Left ventricle myocardium inferior (tissue), 1 donor: ENCODE results near the gene DVL1. TPM values are rescaled to one million over a fixed set of nuclear protein-coding genes. Genes with fewer than 3 reads are reported as not detected.

ENCODE experiments used
- DNase-seq: peaks from one replicate; pipeline ENCODE4 v3.0.0-alpha.2; 2020
- H3K27ac ChIP-seq: fragments of 200-600 bp; replicated peaks from 2 replicates; pipeline ENCODE4 v1.8.0; 2021
- H3K27me3 ChIP-seq: fragments of 200-600 bp; 2 replicates; pipeline ENCODE4 v1.8.0; 2021; ENCODE audit warnings: low read depth
- H3K36me3 ChIP-seq: fragments of 200-600 bp; 2 replicates; pipeline ENCODE4 v1.8.0; 2021
- H3K4me1 ChIP-seq: fragments of 200-600 bp; 2 replicates; pipeline ENCODE4 v1.8.0; 2021
- H3K4me3 ChIP-seq: fragments of 200-600 bp; 2 replicates; pipeline ENCODE4 v1.8.0; 2021; ENCODE audit warnings: mild to moderate bottlenecking, moderate library complexity
- H3K9me3 ChIP-seq: fragments of 200-600 bp; replicated peaks from 2 replicates; pipeline ENCODE4 v1.8.0; 2021
- intact Hi-C: fragments of 100-400 bp; cut with micrococcal nuclease; formaldehyde crosslinking; loops from one replicate; pipeline ENCODE4 v1.11.0; 2022
- total RNA-seq: library from RNA; stranded (reverse); fragmentation: NEBNext Ultra II Directional; extraction: Animal tissue kit (Norgen Biotek cat#: 25700); gene quantifications from one replicate; pipeline ENCODE4 v1.2.1, GENCODE V29; 2021
- TF ChIP-seq, protein P1 (sequence below): fragments of 200-600 bp; IDR thresholded peaks from 2 replicates; pipeline ENCODE4 v1.8.0; 2021; ENCODE audit warnings: antibody characterized with exemption, mild to moderate bottlenecking, borderline replicate concordance
- donor health status: DM: no; HTN: yes; CAD: no; lungs with severe emphysema.

DVL1 gene
- total RNA-seq, 1 donor from 2014 or later = 93.0 TPM

DNA sequence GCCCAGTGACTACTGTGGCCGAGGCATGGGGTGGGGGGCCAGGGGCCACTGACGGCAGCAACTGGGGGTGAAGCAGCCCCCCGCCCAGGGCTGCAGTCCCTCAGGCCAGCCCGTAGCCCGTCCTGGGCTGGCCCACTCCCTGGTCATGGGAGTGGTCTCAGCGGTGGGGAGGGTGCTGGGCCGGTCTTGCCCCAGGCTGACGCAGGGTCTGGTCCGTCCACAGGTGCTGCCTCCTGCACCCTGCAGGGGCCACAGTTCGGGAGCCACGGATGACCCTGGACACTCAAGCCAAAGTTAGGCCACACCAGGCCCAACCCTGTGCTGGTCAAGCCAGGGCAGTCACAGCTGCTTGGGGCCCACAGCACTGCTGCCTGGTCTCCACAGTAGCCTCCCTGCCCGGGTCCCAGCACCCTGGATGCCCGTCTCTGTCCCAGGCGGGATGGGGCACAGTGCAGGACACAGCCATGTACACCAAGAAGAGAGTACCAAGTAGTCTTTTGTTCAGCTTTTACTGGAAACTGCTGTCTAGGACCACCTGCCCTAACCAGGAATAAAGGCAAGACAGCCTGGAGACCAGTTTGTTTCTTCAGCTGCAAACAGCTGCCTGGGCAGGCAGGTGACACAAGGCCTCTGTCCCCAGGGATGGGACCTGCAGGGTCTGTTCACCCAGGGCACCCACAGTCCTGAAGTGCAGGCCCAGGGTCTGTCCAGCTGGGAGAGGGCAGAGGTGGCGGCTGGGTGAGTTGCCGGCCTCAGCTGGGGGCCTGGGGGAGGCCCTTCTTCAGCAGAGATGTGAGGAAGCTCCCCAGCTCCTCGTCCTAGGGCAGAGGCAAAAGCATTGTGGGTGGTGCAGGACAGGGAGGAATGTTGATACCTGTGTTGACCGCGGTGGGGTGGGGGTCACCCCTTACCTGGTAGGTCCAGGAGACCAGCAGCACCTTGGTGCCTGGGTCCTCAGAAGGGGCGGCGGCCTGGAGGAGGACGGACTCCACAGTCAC is 37.8 kb downstream of the DVL1 start:
- Histone ChIP-seq H3K4me3 (no peak overlapping the region), H3K27ac (no peak overlapping the region), H3K36me3 (peaks cover 63% of the 10 kb centered on the region), H3K27me3 (no peaks in the 10 kb centered on the region), H3K9me3 (no peaks in the 10 kb centered on the region), H3K4me1 (peaks cover 27% of the 10 kb centered on the region)
- DNase-seq = no peak
- intact Hi-C loops = no loop called here
- TF ChIP-seq, protein P1, sequence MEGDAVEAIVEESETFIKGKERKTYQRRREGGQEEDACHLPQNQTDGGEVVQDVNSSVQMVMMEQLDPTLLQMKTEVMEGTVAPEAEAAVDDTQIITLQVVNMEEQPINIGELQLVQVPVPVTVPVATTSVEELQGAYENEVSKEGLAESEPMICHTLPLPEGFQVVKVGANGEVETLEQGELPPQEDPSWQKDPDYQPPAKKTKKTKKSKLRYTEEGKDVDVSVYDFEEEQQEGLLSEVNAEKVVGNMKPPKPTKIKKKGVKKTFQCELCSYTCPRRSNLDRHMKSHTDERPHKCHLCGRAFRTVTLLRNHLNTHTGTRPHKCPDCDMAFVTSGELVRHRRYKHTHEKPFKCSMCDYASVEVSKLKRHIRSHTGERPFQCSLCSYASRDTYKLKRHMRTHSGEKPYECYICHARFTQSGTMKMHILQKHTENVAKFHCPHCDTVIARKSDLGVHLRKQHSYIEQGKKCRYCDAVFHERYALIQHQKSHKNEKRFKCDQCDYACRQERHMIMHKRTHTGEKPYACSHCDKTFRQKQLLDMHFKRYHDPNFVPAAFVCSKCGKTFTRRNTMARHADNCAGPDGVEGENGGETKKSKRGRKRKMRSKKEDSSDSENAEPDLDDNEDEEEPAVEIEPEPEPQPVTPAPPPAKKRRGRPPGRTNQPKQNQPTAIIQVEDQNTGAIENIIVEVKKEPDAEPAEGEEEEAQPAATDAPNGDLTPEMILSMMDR = no peak

DNA sequence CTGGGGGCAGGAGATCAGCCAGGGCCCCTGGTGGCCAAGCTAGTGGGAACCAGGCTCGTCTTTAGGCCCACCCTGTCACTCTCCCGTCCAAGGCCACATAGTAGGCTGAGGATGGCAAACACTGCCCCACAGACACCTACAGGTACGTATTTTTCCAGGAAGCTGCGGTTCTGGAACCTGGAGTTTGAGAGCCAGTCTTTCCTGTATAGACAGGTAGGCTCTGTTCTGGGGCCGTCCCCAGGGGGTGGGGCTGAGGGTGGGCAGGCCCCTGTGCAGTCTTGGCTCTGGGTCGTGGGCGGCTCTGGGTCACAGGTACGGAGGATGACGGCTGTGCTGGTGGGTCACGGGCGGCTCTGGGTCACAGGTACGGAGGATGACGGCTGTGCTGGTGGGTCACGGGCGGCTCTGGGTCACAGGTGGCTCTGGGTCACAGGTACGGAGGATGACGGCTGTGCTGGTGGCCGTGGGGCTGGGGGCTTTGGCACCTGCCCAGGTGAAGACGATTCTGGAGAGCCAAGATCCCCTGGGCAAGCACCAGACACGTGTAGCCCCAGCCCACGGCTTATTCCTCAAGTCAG is 38.7 kb downstream of the DVL1 start:
- H3K27me3 ChIP-seq = no peaks in the 10 kb centered on the region
- no peaks in the 10 kb centered on the region for H3K9me3 ChIP-seq
- no peak overlapping the region for H3K27ac ChIP-seq
- no peak overlapping the region for H3K4me3 ChIP-seq
- H3K4me1 ChIP-seq = peaks cover 35% of the 10 kb centered on the region
- H3K36me3 ChIP-seq = peaks cover 56% of the 10 kb centered on the region
- intact Hi-C loops = no loop called here
- TF ChIP-seq, protein P1 = no peak
- DNase-seq = no peak

DNA sequence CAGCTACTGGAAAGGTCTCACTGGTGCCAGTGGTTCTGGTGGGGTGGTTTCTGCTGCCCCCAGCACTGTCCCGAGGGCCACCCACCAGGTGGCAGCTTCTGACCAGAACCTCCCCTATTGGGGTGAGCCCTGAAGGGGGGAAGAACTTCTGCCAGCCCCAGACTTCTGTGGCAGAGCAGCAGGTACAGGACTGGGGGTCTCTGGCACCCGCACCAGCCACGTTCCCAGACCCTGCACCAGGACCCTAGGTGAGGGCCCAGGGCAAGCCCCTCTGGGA is 39.2 kb downstream of the DVL1 start:
- peak overlapping the region; percentile 99 for H3K27ac ChIP-seq
- peaks cover 40% of the 10 kb centered on the region for H3K4me1 ChIP-seq
- peaks cover 53% of the 10 kb centered on the region for H3K36me3 ChIP-seq
- TF ChIP-seq, protein P1 = no peak
- no peak overlapping the region for H3K4me3 ChIP-seq
- DNase-seq = no peak
- no peaks in the 10 kb centered on the region for H3K27me3 ChIP-seq
- no peaks in the 10 kb centered on the region for H3K9me3 ChIP-seq
- intact Hi-C loops = no loop called here

DNA sequence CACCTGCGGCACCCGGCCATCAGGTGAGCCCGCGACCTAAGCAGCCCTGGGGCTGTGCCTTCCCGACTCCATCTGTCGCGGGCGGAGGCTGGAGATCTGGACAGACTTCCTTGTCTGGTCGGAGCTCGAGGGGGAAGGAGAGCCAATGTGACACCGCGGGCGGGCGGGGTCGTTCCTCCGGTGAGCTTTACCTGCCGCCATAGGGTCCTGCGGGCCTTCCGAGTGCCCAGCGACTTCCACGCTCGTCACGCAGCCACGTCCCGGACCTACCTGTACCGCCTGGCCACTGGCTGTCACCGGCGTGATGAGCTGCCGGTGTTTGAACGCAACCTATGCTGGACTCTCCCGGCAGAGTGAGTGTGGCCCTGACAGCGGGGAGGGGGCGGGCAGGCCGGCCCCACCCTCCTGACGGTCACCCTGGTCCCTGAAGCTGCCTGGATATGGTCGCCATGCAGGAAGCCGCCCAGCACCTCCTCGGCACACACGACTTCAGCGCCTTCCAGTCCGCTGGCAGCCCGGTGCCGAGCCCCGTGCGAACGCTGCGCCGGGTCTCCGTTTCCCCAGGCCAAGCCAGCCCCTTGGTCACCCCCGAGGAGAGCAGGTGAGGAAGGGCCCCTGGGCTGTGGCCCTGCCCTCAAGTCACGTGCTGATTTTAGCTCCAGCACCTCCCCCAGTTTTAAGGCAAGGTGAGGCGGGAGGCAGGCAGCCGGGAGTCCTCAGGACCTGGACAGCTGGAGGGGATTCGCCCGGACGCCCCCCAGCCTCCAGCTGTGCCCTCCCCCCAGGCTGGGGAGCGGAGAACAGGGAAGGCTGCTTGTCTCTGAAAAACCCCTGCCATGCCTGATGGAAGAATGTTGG is 39.7 kb downstream of the DVL1 start:
- DNase-seq = no peak
- Histone ChIP-seq H3K4me1 (peaks cover 46% of the 10 kb centered on the region), H3K9me3 (no peaks in the 10 kb centered on the region), H3K27ac (peak overlapping the region; percentile 99), H3K36me3 (peaks cover 48% of the 10 kb centered on the region), H3K27me3 (no peaks in the 10 kb centered on the region), H3K4me3 (peak overlapping the region; percentile 81)
- TF ChIP-seq, protein P1 = no peak
- intact Hi-C loops = no loop called here

DNA sequence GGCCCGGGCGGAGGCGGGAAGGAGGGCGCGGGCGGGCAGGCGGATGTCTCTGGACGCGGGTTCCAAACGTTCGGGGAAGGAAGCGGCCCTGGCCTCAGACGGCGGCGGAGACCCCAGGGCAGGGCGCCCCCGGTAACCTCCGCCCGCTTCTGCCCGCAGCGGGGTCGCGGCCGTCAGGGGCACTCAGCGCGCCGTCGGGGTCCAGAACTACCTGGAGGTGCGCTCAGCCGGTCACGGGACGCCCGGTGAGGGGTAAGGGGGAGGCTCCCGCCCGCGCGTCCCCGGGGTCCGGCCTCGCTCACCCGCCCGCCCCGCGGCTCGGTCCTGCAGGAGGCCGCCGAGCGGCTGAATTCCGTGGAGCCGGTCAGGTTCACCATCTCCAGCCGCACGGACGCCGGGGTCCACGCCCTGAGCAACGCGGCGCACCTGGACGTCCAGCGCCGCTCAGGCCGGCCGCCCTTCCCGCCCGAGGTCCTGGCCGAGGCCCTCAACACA is 40.4 kb downstream of the DVL1 start:
- intact Hi-C loops = no loop called here
- Histone ChIP-seq H3K36me3 (peaks cover 41% of the 10 kb centered on the region), H3K4me3 (peak overlapping the region; percentile 81), H3K27ac (peak overlapping the region; percentile 99), H3K4me1 (peaks cover 53% of the 10 kb centered on the region), H3K27me3 (no peaks in the 10 kb centered on the region), H3K9me3 (no peaks in the 10 kb centered on the region)
- TF ChIP-seq, protein P1 = no peak
- peak; percentile 36 for DNase-seq
